Activated T-cell treated with anti-CD3 and anti-CD28 coated beads, Interleukin-2, amount 50 U/mL, for 4 hours (primary cell): ENCODE measurements around the gene SERPINA5. TPM values are rescaled to one million over a fixed set of nuclear protein-coding genes. Genes with fewer than 3 reads are reported as not detected.

Experiments used
- ATAC-seq, 2 donors: fragments of 200-7000 bp; cut with Tn5 transposase; one replicate each; pipeline ENCODE4 v1.10.0; 2021
- DNase-seq: peaks from one replicate; pipeline ENCODE4 v3.0.0-alpha.2; 2020
- H3K27me3 Mint-ChIP-seq: one replicate; pipeline ENCODE4 v1.8.0; 2021; ENCODE audit warnings: low read depth, mixed read lengths
- H3K36me3 Mint-ChIP-seq: one replicate; pipeline ENCODE4 v1.8.0; 2022; ENCODE audit warnings: mixed read lengths; ENCODE audit not compliant: insufficient read depth
- H3K4me1 Mint-ChIP-seq: one replicate; pipeline ENCODE4 v1.8.0; 2021; ENCODE audit warnings: low read depth, mixed read lengths
- H3K4me3 Mint-ChIP-seq: one replicate; pipeline ENCODE4 v1.8.0; 2021; ENCODE audit warnings: mild to moderate bottlenecking, moderate library complexity, mixed read lengths
- H3K9me3 Mint-ChIP-seq: one replicate; pipeline ENCODE4 v1.8.0; 2021; ENCODE audit warnings: mixed read lengths
- total RNA-seq, 3 donors: library from RNA; stranded (reverse); gene quantifications; one replicate each; pipeline ENCODE4 v1.2.1, GENCODE V29; 2021

SERPINA5 gene
- total RNA-seq, result under 1 TPM; 0.29 to 0.58 (median 0.38) TPM

- Mint-ChIP-seq H3K9me3 (no peaks in the 10 kb centered on the region), H3K4me3 (no peak within 1 kb of the TSS), H3K27me3 (peaks cover 7% of the 10 kb centered on the region), H3K36me3 (no peaks in the 10 kb centered on the region), H3K4me1 (no peaks in the 10 kb centered on the region)
- DNase-seq (no peak), ATAC-seq (no peak)
Measured at GRCh38 chr14:94581127-94581999, at the start of gene SERPINA5. Gene SERPINA5, plus strand, starts transcription at chr14:94581426. Its CDS starts 5,937 bp downstream, at chr14:94587363.

- peaks cover 4% of the 10 kb centered on the region for H3K9me3 Mint-ChIP-seq
- H3K4me3 Mint-ChIP-seq, result no peak overlapping the region
- no peaks in the 10 kb centered on the region for H3K4me1 Mint-ChIP-seq
- H3K27me3 Mint-ChIP-seq, result peaks cover under 1% of the 10 kb centered on the region
- H3K36me3 Mint-ChIP-seq, result no peaks in the 10 kb centered on the region
- DNase-seq (no peak), ATAC-seq (no peak)
Measured at GRCh38 chr14:94532447-94532846, 48.8 kb upstream of the SERPINA5 start.

- Mint-ChIP-seq H3K36me3 (no peaks in the 10 kb centered on the region), H3K4me3 (no peak overlapping the region), H3K27me3 (peaks cover 3% of the 10 kb centered on the region), H3K9me3 (peaks cover 4% of the 10 kb centered on the region), H3K4me1 (no peaks in the 10 kb centered on the region)
- ATAC-seq (no peak), DNase-seq (no peak)
Measured at GRCh38 chr14:94535506-94535905, 45.7 kb upstream of the SERPINA5 start.

GRCh38 chr14:94536836-94537235 is 44.4 kb upstream of the SERPINA5 start:
- DNase-seq, result no peak
- H3K36me3 Mint-ChIP-seq, result no peaks in the 10 kb centered on the region
- no peaks in the 10 kb centered on the region for H3K4me1 Mint-ChIP-seq
- peaks cover 8% of the 10 kb centered on the region for H3K27me3 Mint-ChIP-seq
- ATAC-seq, result no peak
- peaks cover 4% of the 10 kb centered on the region for H3K9me3 Mint-ChIP-seq
- no peak overlapping the region for H3K4me3 Mint-ChIP-seq

- Mint-ChIP-seq H3K4me1 (no peaks in the 10 kb centered on the region), H3K36me3 (no peaks in the 10 kb centered on the region), H3K9me3 (peaks cover 2% of the 10 kb centered on the region), H3K4me3 (no peak overlapping the region), H3K27me3 (peaks cover 12% of the 10 kb centered on the region)
- DNase-seq (no peak), ATAC-seq (no peak)
Measured at GRCh38 chr14:94538070-94538740, 43.0 kb upstream of the SERPINA5 start.

GRCh38 chr14:94539181-94539580 is 42.0 kb upstream of the SERPINA5 start:
- H3K36me3 Mint-ChIP-seq, result no peaks in the 10 kb centered on the region

GRCh38 chr14:94540031-94540794 is 41.0 kb upstream of the SERPINA5 start:
- Mint-ChIP-seq H3K4me1 (no peaks in the 10 kb centered on the region), H3K36me3 (no peaks in the 10 kb centered on the region), H3K9me3 (no peaks in the 10 kb centered on the region), H3K4me3 (no peak overlapping the region), H3K27me3 (peaks cover 14% of the 10 kb centered on the region)
- ATAC-seq (no peak), DNase-seq (no peak)

More at GRCh38 chr14:94539181-94539580, 42.0 kb upstream of the SERPINA5 start:
- Mint-ChIP-seq H3K4me1 (no peaks in the 10 kb centered on the region), H3K27me3 (peaks cover 14% of the 10 kb centered on the region), H3K9me3 (no peaks in the 10 kb centered on the region), H3K4me3 (no peak overlapping the region)
- DNase-seq (no peak), ATAC-seq (no peak)

GRCh38 chr14:94541234-94541975 is 39.8 kb upstream of the SERPINA5 start:
- Mint-ChIP-seq H3K4me1 (no peaks in the 10 kb centered on the region), H3K27me3 (peaks cover 19% of the 10 kb centered on the region), H3K36me3 (no peaks in the 10 kb centered on the region), H3K9me3 (no peaks in the 10 kb centered on the region), H3K4me3 (no peak overlapping the region)
- ATAC-seq (no peak), DNase-seq (no peak)

- H3K4me3 Mint-ChIP-seq, result no peak overlapping the region
- H3K4me1 Mint-ChIP-seq, result no peaks in the 10 kb centered on the region
- no peak for DNase-seq
- no peak for ATAC-seq
- no peaks in the 10 kb centered on the region for H3K36me3 Mint-ChIP-seq
- H3K27me3 Mint-ChIP-seq, result peaks cover 19% of the 10 kb centered on the region
- H3K9me3 Mint-ChIP-seq, result no peaks in the 10 kb centered on the region
Measured at GRCh38 chr14:94542111-94542810, 39.0 kb upstream of the SERPINA5 start.

GRCh38 chr14:94542811-94543440 is 38.3 kb upstream of the SERPINA5 start:
- H3K9me3 Mint-ChIP-seq, result no peaks in the 10 kb centered on the region
- H3K4me1 Mint-ChIP-seq, result no peaks in the 10 kb centered on the region
- ATAC-seq, result no peak
- no peaks in the 10 kb centered on the region for H3K36me3 Mint-ChIP-seq
- no peak for DNase-seq
- H3K27me3 Mint-ChIP-seq, result peaks cover 19% of the 10 kb centered on the region
- no peak overlapping the region for H3K4me3 Mint-ChIP-seq

- Mint-ChIP-seq H3K4me1 (no peaks in the 10 kb centered on the region), H3K36me3 (no peaks in the 10 kb centered on the region), H3K4me3 (no peak overlapping the region), H3K9me3 (no peaks in the 10 kb centered on the region), H3K27me3 (peaks cover 21% of the 10 kb centered on the region)
- ATAC-seq, result no peak
- DNase-seq, result no peak
Measured at GRCh38 chr14:94543449-94544124, 37.6 kb upstream of the SERPINA5 start.

- Mint-ChIP-seq H3K4me3 (no peak overlapping the region), H3K9me3 (no peaks in the 10 kb centered on the region), H3K4me1 (no peaks in the 10 kb centered on the region), H3K27me3 (peaks cover 21% of the 10 kb centered on the region), H3K36me3 (no peaks in the 10 kb centered on the region)
- DNase-seq, result no peak
- no peak for ATAC-seq
Measured at GRCh38 chr14:94544726-94545125, 36.5 kb upstream of the SERPINA5 start.
